ENCODE results near the gene CD38.
A peak's percentile ranks its signal among the peaks of the same experiment; 100 is the strongest.

The CD38 gene

DNA sequence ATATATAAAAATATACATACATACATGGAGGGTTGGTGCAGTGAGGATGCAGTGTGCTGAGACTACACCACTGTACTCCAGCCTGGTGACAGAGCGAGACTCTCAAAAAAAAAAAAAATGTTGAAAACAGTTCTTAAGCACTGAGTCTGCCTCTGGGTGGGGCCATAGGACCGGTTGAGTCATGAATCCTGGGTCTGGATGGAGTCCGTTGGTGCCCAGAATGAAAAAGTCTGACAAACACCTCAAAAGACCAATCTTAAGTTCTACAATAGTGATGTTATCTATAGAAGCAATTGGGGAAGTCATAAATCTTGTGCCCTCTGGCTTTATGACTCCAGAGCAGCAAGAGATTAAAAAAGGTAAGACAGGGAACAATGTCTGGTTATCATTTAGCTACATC is 90.0 kb downstream of the CD38 start:
- DNase-seq (ENCODE audit: low spot score) = no peak

DNA sequence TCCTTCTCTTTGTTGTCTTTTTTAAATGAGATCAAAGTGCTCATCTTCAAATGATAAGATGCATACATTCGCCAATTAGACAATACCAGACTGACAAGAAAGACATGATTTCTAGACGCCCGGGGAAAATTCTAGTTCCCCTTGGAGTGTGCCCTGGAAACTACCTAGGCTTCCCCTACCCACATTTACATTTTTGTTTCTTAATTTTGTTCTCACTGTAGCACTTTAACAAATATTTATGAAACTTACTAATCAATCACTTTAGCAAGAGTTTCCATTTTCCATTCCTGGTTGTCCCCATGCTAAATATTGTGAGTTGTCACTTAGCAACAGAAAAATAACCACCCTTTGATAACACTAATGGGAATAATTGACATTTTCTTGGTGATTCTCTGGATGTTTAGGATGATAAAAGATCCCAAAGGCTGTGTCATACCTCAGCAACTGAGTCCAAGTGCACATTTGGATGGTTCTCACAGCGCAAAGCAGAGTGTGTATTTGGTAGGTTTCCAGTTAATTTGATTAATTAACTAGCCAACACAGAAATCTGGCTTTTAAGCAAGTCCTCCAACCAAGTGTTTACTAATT is 90.8 kb downstream of the CD38 start:
- no peak for DNase-seq (ENCODE audit: low spot score)

DNA sequence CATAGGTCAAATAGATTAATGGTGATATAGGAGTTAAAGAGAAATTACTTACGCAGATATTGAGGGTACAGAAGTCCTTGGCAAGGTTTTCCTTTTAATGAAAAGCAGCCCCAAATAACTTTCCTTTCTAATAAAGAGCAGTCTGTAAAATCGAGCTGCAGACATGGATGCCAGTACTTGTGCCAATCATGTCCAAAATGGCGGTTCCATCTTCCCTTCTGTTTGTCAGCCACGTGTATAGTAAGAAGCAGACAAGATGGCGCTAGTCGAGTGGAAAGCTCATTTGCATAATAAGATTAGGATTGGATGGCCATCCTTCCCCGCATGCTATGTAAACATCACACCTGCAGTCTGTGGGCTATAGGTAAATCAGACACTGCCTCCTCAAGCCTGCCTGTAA is 92.0 kb downstream of the CD38 start:
- no peak for DNase-seq (ENCODE audit: low spot score)

DNA sequence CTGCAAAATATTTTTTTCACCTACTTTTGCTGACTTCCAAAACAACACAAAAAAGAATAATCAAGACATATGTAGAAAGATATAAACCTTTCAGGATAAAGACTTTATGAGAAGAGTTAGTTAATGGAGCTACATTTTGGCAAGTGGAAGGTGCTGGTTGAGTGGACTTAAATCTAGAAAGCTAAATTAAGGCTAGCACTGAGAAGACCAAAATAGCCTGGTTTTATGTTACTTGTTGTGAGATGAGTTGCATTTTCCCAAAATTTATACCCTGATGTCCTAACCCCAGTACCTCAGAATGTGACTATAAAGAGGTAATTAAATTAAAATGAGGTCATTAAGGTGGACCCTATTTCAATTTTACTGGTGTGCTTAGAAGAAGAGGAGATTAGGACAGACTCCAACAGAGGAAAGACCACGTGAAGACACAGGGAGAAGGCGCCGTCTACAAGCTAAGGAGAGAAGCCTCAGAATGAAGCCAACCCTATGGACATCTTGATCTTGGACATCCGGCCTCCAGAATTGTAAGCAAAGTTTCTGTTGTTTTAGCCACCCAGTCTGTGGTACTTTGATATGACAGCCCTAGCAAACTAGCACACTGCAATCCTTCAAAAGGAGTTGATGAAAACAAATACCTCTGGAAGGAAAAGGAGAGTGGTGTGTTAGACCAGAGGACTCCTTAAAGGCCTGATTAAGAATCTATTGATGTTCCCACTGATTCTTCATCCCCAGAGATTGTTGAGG is 93.0 kb downstream of the CD38 start:
- DNase-seq (ENCODE audit: low spot score) = no peak

DNA sequence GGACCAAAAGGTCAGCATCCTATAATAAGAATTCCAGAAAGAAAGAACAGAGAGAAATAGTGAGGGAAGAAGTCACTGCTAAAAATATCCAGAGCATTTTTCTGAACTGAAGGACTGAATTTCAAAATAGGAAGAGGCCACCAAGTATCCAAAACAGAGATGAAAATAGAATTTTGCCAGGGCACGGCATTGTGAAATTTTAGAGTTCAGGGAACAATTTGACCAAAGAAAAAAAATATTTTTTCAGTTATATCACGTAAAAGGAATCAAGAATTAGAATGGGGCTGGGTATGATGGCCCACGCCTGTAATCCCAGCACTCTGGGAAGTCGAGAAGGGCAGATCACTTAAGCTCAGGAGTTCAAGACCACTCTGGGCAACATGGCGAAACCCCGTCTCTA is 95.0 kb downstream of the CD38 start:
- DNase-seq (ENCODE audit: low spot score) = no peak

DNA sequence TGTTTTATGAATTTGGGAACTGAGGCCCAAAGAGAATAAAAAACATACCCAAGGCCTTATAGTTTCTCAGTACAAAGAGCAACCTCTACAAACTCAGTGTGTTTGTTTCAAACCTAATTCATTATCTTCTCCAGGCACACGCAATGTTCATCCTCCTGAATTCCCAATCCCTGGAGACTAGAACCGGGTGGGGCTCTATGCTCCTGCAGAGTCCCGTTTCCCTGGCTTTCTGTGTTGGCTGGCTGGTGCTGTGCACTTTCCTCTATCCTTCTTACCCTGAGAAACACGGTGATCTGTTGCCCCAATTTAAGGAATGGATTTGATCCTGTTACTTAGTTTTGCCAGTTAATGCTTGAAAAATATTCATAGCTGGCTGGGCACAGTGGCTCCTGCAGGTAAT is 96.5 kb downstream of the CD38 start:
- DNase-seq (ENCODE audit: low spot score) = no peak

DNA sequence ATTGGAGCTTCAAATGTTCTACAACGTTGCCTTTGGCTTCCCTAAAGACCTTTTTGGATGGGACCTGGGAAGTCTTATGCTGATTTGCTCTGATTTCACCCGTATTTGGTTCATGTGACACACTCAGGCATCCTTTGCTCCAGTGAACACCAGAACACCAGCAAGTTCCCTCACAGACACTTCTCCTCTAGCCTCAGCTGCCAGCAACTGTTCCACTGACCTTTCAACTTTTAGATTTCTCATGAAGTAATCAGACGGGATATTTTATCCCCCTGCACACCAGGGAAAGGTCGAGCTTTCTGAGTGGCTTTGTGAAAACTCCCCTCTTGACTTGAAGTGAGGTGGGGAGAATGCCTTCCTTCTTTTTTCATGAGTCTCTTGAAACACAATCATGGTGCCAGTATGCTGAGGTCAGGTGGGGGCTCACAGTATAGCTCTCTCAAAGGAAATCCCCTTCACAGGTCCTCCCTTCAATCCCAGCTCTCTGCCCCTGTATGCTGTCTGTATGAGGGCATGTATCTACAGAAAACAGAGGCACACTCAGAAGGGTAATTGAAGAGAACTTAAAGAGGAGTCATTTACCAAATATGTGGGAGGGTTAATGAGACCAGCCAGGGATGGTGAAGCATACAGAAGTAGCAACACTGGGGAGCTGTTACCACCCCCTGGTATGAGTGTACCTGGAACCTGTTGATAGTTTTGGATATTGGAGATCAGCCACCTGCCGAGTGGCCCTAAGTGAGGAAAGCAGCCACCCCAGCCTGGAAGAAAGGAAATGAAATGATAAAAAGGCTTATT is 97.7 kb downstream of the CD38 start:
- no peak for DNase-seq (ENCODE audit: low spot score)

DNA sequence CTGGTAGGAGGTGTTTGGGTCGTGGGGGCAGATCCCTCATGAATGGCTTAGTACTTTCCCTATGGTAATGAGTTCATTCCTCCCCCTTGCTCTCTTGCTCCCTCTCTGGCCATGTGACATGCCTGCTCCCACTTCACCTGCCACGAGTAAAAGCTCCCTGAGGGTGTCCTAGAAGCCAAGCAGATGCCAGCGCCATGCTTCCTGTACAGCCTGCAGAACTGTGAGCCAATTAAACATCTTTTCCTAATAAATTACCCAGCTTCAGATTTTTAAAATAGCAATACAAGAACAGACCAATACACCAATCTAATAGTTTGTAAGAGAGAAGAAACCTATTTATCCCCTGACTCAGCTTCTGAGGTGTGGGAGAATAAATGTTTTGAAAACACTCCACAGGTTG is 99.9 kb downstream of the CD38 start:
- DNase-seq (ENCODE audit: low spot score) = no peak

DNA sequence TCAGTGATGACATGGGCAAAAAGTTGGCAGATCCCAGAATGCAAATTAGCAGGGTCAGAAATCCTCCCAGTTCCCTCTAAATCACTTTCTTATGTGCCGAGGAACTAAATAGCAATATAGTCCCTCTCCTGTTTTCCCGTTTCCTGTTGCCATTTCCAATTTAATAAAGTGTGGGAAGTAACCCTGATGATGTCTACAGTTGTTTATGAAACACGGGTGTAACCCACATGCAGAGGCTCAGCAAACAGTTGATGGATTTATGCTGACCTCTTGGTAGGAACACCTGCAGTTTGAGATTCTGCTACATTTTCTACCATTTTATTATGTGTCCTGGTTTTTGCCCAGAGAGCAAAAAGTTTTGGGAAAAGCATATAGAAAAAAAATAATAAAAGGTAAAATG is 103.7 kb downstream of the CD38 start:
- no peak for DNase-seq (ENCODE audit: low spot score)

DNA sequence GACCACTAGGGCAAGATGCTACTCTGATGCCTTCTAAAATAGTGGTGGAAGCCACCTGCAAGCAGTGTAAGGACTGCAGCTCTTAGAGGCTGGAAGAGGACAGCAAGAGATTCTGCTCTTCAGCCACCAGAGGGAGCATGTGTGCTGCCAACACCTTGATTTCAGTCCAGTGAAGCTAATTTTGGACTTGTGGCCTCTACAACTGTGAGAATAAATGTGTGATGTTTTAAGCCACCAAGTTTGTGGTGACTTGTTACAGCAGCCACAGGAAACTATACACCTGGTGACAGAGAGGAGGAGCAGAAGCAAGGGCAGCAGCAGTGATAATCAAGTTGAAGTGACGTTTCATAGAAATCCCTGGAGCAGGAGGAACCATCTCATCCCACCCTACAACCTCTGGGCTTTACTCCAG is 104.6 kb downstream of the CD38 start:
- DNase-seq (ENCODE audit: low spot score) = peak; percentile 42

DNA sequence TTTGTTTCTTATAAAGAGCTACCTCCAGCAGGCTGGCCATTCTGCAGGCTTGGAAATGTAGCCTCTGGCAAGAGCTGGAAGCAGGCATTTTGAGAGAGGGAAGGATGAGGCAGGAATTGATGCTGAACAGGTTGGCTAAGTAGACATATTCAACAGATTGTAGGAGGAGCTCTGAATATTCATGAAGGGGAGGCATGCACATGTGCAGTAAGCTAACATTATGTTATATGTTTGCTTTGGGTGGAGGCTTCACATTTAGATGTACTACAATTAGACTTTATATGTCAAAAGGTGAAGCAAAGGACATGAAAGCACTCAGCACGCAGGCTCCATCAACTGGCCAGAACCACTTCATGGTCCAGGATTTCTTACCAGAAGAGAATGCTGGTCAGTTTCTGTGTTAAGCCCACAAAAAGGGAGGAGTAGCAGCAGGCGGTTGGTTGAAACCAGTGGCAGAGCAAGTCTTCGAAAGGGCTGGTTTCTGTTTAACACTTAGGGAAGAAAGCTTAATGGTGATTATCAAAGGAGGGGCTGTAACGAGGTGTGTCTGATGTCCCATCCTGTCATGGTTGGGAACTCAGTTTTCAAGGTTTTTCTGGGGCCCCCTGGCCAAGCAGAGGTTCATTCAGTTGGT is 105.6 kb downstream of the CD38 start:
- DNase-seq (ENCODE audit: low spot score) = no peak

DNA sequence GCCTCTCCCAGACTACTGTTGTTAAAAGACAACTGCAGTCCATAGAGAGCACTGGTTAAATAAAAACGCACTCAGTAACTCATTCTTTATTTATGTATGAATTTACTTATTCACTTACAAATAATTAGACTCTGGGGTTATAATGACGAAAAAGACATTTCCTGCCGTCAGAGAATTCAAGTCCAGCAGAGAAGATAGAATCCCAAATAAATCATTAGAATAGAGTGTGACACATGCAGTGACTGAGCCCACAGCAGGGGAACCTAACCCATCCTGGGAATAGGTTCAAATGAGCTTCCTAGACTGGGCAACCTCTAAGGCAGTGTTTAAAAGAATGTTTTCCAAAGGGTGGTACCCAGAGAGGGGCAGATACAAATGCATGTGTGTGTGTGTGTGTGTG is 106.5 kb downstream of the CD38 start:
- DNase-seq (ENCODE audit: low spot score) = no peak

DNA sequence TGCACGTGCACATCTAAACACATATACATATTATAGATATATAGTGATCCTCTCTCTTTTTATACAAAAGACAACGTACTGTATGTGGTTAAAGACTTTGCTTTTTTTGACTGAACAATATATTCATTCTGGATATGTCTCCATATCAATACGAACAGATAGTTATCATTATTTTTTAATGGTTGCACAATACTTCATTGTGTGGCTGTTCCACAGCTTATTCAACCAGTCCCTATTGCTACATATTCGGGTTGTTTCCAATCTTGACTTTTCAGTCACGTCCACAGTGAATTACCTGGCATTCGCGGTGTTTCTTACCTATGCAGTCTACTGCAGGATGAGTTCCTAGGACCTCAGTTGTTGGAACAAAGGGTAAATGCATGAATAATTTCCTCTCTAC is 107.3 kb downstream of the CD38 start:
- no peak for DNase-seq (ENCODE audit: low spot score)

DNA sequence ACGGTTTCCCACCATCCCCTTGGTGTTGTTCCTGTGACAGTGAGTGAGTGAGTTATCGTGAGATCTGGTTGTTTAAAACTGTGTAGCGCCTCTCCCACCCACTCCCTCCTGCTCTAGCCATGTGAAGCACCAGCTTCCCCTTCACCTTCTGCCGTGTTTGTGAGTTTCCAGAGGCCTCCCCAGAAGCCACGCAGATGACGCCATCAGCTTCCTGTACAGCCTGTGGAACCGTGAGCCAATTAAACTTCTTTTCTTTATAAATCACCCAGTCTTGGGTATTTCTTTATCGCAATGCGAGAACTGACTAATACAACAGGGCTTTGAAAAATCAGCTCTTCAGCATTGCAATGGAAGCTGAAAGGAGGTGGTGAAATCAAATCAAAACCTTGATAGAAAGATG is 110.4 kb downstream of the CD38 start:
- DNase-seq (ENCODE audit: low spot score) = no peak

DNA sequence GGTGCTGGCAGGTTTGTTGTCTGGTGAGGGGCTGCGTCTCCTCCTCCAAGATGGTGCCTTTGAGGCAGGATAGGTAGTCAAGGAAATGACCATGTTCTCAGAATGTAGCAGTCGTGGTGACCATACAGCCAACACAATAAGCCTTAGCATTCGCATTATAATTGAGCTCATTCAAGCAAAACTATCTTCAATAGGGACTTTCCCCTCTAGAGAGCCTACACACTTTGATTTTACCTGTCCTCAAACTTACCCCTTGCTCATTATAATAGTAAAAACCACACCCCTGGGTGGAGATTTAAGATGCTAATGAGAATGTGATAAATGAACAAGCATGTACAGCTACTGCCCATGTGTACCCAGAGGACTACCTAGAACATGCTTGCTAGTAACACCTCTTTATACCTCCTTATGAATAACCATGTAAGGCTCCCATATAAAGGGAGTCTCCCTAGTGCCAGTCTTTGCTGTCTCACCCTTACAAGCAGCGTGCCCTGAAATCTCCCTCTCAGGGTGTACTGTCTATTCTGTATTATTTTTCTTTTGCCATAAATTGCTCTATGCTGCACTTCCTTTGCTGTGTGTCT is 112.2 kb downstream of the CD38 start:
- DNase-seq (ENCODE audit: low spot score) = no peak

DNA sequence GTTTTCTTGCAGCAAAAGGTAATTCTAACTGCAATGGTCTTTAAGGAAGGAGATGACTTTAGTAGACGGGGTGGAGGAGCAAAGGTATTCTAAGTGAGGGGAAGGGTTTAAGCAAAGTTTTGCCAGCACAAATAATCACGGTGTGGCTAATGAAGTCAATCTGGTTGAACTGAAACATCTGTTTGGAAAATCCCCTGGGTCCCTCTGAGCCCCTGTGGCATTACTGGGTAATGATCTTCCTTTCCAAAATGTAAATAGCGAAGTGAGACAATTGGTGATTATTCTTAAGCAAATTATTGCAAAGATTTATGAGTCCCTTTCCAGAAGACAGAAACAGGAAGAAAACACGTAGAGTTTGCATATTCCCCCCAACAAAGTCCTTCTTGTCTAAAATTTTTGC is 113.2 kb downstream of the CD38 start:
- DNase-seq (ENCODE audit: low spot score) = no peak

DNA sequence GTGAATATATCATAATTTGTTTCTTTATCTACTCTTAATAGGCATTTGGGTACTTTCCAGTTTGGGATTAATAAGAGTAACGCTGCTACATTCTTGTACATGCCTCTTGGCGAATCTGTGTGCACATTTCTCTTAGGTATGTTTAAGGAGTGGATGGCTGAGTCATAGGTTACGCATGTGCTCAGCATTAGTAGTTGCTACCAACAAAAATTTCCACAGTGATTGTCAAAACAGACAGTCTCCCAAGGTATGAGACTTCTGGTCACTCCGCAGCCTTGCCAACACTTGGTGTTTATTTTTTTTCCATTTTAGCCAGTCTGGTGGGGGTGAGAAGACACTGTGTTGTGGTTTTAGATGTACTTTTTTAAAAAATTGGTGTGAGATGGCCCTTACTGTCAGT is 115.8 kb downstream of the CD38 start:
- no peak for DNase-seq (ENCODE audit: low spot score)

DNA sequence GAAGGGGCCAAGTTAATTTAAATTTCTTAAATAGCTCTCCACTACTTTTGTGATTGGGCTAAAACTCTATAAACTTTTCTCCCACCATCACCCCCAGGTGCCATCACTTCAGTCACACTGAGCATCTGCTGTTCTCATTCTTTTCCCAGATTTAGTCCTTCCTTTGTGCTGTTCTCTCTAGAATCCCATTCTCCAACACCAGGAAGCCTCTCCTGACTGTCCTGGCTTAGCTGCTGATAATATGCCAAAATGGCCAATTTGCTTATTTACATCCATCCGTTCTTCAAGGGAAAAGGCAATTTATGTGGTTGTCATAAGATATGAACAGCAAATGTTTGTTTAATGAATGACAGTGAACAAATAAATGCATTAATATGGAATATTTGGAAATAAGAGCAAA is 116.3 kb downstream of the CD38 start:
- DNase-seq (ENCODE audit: low spot score) = no peak

DNA sequence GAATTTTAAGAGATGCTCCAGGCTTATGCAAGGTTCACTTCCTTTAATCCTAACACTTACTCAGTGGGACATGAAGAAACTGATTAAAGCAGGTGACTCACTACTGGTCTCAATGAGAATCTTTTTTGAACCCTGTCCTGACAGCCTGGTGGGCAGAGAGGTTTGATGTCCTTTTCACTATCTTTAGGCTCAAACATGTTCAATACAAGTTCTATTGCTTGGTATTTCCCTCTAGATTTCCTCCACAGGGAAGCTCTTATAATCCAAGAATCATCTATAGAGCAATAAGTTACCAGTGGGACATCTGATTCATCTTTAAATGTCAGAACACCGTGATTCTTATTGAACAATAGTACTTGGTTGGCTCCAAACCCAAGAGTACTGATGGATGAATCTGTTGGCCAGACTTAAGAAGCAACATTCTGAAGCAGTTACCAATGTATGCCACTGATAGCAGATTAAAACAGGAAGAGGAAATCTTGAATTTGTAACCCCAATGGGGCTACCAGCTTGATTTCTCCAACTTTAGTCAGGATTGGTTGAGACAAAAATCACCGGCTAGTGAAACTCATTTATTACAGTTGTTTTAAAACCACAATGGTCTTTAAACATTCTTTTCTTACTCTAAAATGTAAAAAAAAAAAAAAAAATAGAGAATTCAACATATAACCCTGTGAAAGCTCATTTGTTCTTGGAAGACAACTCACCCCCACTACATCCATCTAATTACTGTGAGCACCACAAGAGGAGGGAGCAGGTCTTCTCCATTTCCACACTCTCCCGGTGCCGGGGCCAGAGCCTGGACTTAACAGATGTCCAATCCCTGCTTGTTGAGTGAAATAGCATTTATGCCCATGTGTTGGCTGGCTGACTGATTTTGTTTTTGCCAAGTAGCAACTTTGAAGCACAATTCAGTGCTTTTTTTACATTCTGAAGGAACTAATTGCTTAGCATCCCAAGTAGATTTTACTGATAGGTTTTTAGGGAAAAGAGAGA is 117.1 kb downstream of the CD38 start:
- DNase-seq (ENCODE audit: low spot score) = no peak

DNA sequence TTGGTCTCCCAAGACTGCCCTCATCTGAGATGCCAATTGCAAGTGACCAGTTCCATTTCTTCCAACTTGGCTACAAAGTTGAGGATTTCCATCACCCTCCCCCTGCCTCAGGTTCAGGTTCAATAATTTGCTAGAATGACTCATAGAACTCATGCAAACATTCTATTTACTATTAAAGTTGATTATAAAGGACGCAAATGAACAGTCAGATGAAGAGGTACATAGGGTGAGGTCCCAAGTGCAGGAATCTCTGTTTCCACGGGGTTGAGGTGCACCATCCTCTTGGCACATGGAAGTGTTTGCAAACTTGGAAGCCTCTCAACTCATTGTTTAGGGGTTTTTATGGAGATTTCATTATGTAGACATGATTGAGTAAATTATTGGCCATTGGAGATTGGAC is 119.4 kb downstream of the CD38 start:
- no peak for DNase-seq (ENCODE audit: low spot score)

DNA sequence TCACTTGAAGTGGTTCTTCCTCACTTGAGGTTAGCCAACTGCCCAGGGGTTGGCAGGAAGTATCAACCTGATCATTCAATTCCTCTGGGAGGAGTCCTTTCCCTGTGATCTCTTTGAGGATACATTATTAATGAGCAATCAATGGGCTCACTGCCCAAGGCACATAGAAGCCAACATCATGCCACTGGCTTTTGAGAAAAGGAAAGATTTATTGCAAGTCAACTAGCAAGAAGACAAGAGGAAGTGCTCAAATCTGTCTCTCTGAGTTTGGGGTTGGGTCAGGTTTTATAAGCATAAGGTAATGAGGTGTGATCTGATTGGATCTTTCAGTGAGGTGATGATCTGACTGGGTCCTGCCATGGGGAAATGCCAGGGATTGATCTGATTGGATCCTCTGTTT is 120.8 kb downstream of the CD38 start:
- no peak for DNase-seq (ENCODE audit: low spot score)

All from putamen (tissue), 1 donor.